GM18873 (cell line): ENCODE measurements around the gene MDFIC2.

Experiments
- ATAC-seq: cut with Tn5 transposase; IDR thresholded peaks from one replicate; pipeline ENCODE4 v1.9.1; 2021; ENCODE audit warnings: mild to moderate bottlenecking, moderate library complexity, moderate number of reproducible peaks; ENCODE audit not compliant: unreplicated experiment, low FRiP score

Gene MDFIC2

DNA sequence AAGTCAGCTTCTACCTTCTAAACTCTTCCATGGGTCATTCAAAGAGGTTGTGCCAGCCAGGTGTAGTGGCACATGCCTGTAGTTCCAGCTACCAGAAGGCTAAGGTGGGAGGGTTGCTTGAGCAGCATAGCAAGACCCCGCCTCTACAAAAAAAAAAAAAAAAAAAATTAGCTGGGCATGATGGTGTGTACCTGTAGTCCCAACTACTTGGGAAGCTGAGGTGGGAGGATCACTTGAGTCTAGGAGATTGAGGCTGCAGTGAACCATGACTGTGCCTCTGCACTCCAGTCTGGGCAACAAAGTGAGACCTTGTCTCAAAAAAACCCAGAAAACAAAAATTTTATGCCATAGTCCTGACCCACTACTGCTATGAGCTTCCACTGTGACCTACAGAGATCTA, 126.8 kb downstream of the MDFIC2 start:
- ATAC-seq: no peak

DNA sequence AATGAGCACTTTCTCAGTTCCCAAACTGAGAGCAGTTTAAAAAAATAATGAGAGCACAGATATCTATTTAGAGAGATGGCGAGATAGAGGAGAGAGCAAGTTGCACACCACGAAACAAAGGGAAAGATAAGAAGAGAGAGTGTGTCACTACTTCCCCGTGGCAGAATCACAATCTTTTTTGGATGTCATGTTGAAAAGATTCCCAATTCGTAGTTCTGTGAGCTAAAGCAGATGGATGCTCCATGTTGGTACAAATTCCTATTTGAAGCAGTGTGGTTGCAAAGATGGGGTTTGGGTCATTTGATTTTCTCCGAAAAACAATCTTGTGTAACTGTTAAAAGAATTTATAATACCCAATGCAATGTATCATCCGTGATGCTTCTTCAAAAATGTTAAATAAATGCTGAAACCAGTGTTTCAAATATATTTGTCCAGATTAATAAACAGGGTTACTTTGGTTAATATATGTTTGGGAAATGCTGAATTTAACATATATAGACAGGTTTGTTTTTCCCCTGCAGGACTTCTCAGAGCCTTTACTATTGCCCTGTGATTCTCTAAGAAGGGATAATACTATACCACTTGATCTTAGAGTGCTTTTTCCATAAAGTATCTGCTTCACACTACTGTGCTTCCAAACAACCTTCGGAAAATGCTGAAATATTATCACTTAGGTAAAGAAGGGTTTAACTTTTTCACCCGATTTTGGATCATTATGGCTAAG, 128.5 kb downstream of the MDFIC2 start:
- no peak for ATAC-seq

DNA sequence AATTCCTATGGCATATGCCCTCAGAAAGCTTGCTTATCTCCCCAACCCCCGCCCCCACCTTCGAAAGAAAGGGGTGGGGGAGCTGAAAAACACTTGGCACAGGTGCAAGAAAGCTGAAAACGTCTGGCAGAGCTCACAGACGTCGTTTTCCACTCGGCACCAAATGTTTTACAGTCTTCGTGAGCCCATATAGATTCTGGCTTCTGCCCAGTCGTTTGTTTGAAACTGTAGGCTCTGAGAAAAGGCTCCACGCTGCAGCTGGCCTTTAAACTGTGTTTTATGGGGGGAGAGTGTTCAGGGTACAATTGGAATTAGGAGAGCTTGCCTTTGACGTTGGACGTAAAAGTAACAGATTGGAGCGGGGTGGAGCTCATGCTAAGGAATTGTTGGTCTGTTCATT, 130.3 kb downstream of the MDFIC2 start:
- ATAC-seq: no peak

DNA sequence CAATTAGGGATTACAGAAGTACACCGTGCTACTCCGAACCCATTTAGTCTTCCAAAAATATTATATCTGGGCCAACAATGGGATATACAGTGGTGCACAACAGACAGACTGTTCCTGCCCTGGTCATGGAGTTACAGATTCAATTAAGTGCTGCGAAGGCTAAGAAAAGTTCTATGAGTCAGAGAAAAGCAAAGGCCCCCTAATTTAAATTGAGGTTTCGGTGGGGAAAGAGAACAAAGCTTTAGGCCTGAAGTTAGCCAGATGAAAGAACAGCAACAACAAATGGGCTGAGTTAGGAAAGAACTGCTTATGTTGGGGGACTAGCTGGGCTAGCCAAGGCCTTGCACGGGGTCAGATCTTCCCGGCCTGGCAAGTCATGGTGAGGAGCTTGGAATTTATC, 131.8 kb downstream of the MDFIC2 start:
- no peak for ATAC-seq

DNA sequence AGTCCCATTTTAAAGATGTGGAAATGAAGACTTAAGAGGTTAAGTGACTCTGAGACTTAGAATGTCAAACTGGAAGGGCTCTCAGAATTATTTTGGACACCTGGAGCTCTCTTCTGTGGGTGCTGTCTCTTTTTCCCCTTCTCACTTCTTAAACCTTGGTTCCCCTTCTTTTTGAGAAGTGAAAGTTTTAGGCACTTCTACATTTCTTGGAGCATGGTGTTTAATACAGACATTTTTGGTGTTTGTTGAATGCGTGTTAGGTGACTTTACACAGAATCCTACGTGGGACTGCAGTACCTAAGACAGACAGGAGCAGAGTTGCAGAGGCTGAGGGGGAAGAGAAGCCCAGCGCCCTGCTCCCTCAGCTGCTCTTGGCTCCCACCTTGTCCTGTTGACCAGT, 133.3 kb downstream of the MDFIC2 start:
- ATAC-seq: no peak

DNA sequence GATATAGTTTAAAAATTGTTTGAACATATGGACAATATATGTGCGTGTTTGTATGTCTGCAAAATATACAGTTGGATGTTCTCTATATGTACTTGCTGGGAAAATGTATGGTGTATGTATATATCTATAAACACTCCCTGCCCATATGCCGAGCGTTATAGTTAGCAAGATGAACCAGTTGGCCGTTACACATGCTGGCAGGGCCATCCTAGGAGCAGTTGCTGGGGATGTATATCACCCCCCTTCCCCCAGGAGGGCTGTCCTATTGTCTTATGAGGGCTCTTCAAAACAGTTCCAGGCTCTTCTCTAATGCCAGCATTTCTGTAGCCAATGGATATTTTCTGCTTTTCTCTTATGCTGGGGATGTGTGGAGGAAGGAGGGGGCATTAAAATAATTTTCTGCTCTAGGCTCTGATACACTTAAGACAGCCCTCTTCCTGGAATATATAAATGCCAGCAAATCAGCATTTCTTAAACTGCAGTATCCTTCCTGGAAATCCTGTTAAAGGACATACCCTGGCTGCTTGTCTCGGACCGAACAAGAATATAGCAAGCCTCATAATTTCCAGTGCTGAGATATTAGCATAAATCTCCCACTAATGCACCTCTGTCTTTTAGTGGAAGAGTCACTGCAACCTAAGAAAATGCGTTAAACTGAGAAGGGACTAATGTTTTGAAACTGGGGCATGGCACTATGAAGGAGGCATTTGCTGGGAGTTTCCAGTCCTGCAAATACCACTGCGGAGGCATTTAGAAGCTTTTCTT, 134.4 kb downstream of the MDFIC2 start:
- ATAC-seq: no peak

DNA sequence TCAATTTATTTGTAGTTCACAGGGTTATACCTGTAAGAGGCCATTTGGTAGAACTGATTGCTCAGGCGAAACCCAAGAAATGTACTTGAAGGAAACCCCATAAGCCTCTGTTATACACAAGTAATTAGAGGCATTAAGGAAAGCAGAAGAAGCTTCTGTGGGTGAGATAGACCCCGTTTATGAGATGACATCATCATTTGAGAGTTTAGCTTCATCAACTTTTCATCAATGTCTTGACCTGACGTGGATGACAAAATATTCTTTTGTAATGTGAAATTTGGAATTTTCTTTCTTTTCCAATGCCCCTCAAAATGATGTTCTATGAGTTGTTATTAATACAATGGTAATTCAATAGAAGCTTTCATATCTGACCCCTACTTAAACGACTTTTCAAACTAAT, 136.2 kb downstream of the MDFIC2 start:
- no peak for ATAC-seq

DNA sequence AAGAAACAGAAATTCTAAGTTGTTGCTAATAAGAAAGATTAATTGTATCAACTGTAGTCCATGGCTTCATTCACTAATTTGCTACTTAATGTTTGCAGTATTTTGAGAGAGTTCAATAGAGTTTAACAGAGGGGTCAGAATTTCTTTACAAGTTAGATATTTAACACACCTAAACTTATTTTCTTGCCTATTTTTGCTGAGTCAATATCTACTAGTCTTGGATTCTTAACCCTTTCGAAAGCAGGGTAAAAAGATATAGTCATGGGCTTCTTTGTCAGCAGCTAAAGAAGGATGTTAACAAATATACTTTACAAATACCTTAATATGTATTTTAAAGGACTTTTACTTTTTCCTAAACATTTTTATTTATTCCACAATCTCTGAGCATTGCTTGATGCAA, 155.6 kb downstream of the MDFIC2 start:
- no peak for ATAC-seq

DNA sequence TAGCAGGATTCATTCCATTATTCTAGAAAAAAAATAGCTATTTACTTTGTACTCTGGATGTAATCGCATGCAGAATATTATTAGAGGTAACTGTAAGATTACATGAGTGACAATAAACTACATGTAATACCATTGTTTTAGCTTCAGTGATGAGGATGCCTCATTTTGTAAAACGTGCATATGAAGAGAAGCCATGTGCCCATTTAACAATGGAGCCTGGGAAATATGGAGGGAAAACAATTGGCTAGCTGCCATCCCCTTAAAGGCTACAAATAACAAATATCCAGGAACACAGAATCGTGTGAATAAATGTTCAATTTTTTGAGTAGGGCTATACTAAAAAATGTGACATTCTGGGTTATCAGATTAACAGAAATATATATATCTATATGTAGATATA, 161.8 kb downstream of the MDFIC2 start:
- ATAC-seq: no peak

DNA sequence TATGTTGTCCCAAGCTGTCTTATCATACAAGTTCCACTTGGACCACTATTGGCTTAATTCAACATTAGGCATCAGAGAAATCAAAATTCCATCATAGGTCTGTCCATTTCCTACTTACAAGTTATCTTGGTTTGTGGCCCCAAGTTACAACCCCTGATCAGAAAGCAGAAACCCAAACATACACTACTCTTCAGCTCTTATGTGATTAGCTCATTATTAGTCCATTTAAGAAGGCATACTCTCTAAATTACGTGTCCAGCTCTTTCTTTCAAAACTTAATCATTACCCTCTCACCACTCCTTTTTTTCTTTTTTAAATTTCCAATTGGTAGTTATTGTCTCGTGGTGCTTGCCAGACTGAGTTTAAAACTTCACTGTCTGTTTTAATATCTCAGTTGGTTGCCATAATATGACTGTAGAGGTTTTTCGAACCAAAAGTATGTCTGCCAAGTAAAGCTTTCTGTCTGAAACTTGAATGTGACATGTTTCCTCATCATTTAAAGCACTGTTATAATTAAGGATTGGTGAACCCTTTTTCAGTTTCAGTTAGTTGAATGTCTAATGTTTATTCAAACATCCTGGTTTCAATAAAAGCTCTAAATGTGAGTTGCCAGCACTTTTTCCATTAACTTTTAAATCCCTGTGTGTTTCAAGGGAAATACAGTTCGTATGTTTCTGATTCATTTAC, 162.6 kb downstream of the MDFIC2 start:
- ATAC-seq: no peak
